Vagina (tissue), 2 donors: Measurements from ENCODE around the gene RIPK1.

Experiments
- CTCF ChIP-seq, 3 experiments: fragments of 450-650 bp in 2 of 3; fragments of 200-600 bp in 1 of 3; sonication (generic) in 1 of 3; IDR thresholded peaks; one replicate each; pipeline ENCODE4 v1.5.1; 2017 to 2019; ENCODE audit warnings: antibody characterized with exemption in 3 of 3, mild to moderate bottlenecking in 2 of 3, moderate library complexity in 2 of 3
- POLR2A ChIP-seq, 2 donors: fragments of 450-650 bp; IDR thresholded peaks; one replicate each; pipeline ENCODE4 v1.6.1; 2017; ENCODE audit warnings: antibody characterized with exemption in 2 of 2, mild to moderate bottlenecking in 2 of 2, moderate library complexity in 2 of 2
- POLR2AphosphoS5 ChIP-seq, 2 donors: sonication (generic); formaldehyde crosslinking; IDR thresholded peaks; one replicate each; pipeline ENCODE4 v1.9.0; 2017; ENCODE audit warnings: antibody characterized with exemption in 2 of 2, mild to moderate bottlenecking in 2 of 2, low read depth in 1 of 2; ENCODE audit not compliant: insufficient read depth in 1 of 2

- TF ChIP-seq CTCF (IDR thresholded peaks at IDR 0.05): no peak
- TF ChIP-seq POLR2A (IDR thresholded peaks at IDR 0.05): no peak
- no peak for TF ChIP-seq POLR2AphosphoS5 (IDR thresholded peaks at IDR 0.05; ENCODE audit: insufficient read depth in 1 of 2, low read depth in 1 of 2)
These were observed 35.3 kb upstream of the RIPK1 start for GRCh38 chr6:3032986-3033385.
